Keratinocyte (primary cell): ENCODE results near the gene ADAMTSL3. TPM values are rescaled to one million over a fixed set of nuclear protein-coding genes. Genes with fewer than 3 reads are reported as not detected.

Experiments used
- DNase-seq: peaks from one replicate; pipeline ENCODE4 v3.0.0-alpha.2; 2011; ENCODE audit warnings: low read depth, missing footprints, low spot score
- FAIRE-seq: peaks from 2 replicates; lab custom pipeline; 2011; peaks lifted over from hg19 to GRCh38; lab: Jason Lieb, UNC
- H2AFZ ChIP-seq: 2 replicates; pipeline ENCODE4 v1.6.0; 2012; ENCODE audit warnings: low read length, control low read depth, inconsistent platforms; ENCODE audit not compliant: control insufficient read depth
- H3K27ac ChIP-seq: 2 replicates; pipeline ENCODE4 v1.5.1; 2011; ENCODE audit warnings: low read length; ENCODE audit not compliant: control insufficient read depth, insufficient read depth
- H3K27me3 ChIP-seq: 3 replicates; pipeline ENCODE4 v1.6.0; 2011; ENCODE audit warnings: low read length; ENCODE audit not compliant: control insufficient read depth, insufficient read depth; ENCODE audit errors: extremely low read depth
- H3K36me3 ChIP-seq, 2 experiments: 2 replicates in 1 of 2; 3 replicates in 1 of 2; pipeline ENCODE4 v1.5.1; 2011; ENCODE audit warnings: low read length in 2 of 2, mild to moderate bottlenecking in 1 of 2; ENCODE audit not compliant: control insufficient read depth in 2 of 2, insufficient read depth in 2 of 2; ENCODE audit errors: extremely low read depth in 1 of 2
- H3K4me1 ChIP-seq: 3 replicates; pipeline ENCODE4 v1.5.1; 2011; ENCODE audit warnings: low read length; ENCODE audit not compliant: control insufficient read depth, insufficient read depth; ENCODE audit errors: extremely low read depth
- H3K4me2 ChIP-seq: 3 replicates; pipeline ENCODE4 v1.6.0; 2011; ENCODE audit warnings: low read depth, low read length; ENCODE audit not compliant: control insufficient read depth, insufficient read depth; ENCODE audit errors: extremely low read depth
- H3K4me3 ChIP-seq, 3 experiments: fragments of 200-600 bp in 1 of 3; sonication (generic) in 1 of 3; 2 replicates in 2 of 3; 3 replicates in 1 of 3; pipeline ENCODE4 v1.5.1; 2011 to 2016; ENCODE audit warnings: low read length in 3 of 3, mild to moderate bottlenecking in 3 of 3, control low read depth in 2 of 3, inconsistent platforms in 1 of 3, low read depth in 1 of 3, mixed read lengths in 1 of 3, mixed run types in 1 of 3, moderate library complexity in 1 of 3; ENCODE audit not compliant: control insufficient read depth in 2 of 3, insufficient read depth in 2 of 3; ENCODE audit errors: extremely low read depth in 1 of 3
- H3K79me2 ChIP-seq: 2 replicates; pipeline ENCODE4 v1.6.0; 2012; ENCODE audit warnings: low read length; ENCODE audit not compliant: control insufficient read depth, insufficient read depth
- H3K9ac ChIP-seq: 3 replicates; pipeline ENCODE4 v1.6.0; 2011; ENCODE audit warnings: low read length; ENCODE audit not compliant: control insufficient read depth, insufficient read depth; ENCODE audit errors: extremely low read depth
- H3K9me1 ChIP-seq: 3 replicates; pipeline ENCODE4 v1.6.0; 2011; ENCODE audit warnings: low read length; ENCODE audit not compliant: control insufficient read depth, insufficient read depth; ENCODE audit errors: extremely low read depth
- H3K9me3 ChIP-seq: 2 replicates; pipeline ENCODE4 v1.5.1; 2012; ENCODE audit warnings: low read depth, low read length; ENCODE audit not compliant: control insufficient read depth
- H4K20me1 ChIP-seq: 3 replicates; pipeline ENCODE4 v1.6.0; 2011; ENCODE audit warnings: low read length; ENCODE audit not compliant: control insufficient read depth, insufficient read depth; ENCODE audit errors: extremely low read depth
- CTCF ChIP-seq, 3 experiments: IDR thresholded peaks in 1 of 3; conservative IDR thresholded peaks in 1 of 3; optimal IDR thresholded peaks in 1 of 3; 2 replicates in 2 of 3; 3 replicates in 1 of 3; pipeline versions ENCODE3 to v1.5.1; 2011; ENCODE audit warnings: low read length in 3 of 3, mild to moderate bottlenecking in 3 of 3, moderate library complexity in 2 of 3, control low read depth in 1 of 3, inconsistent platforms in 1 of 3; ENCODE audit not compliant: insufficient read depth in 2 of 3; ENCODE audit errors: extremely low read depth in 1 of 3
- EZH2 ChIP-seq: IDR thresholded peaks from one replicate; pipeline ENCODE4 v1.6.1; 2012; ENCODE audit warnings: inconsistent platforms, mild to moderate bottlenecking, low read length, moderate library complexity
- dilution Hi-C: fragments of 300-500 bp; cut with MboI; formaldehyde crosslinking; loops from one replicate; pipeline ENCODE4 v1.7.0; 2020; ENCODE audit warnings: low sequenced_read_pairs; ENCODE audit not compliant: extremely low pct_ligation_motif_present
- polyA plus RNA-seq, 5 experiments: library from polyadenylated mRNA; depleted of rRNA in 3 of 5; stranded (reverse) in 3 of 5; stranded (forward) in 1 of 5; unstranded in 1 of 5; fragments of >200 nt; gene quantifications; 1 replicate in 1 of 5; 2 replicates in 3 of 5; 3 replicates in 1 of 5; pipeline versions ENCODE4 v1.2.1 to v1.2.3, GENCODE V29; 2011 to 2012; ENCODE audit warnings: missing spikeins in 2 of 5, low read depth in 1 of 5, low replicate concordance in 1 of 5

ADAMTSL3 gene
- polyA plus RNA-seq, 1 donor (not counting 4 experiments of a cell fraction or from before 2014, with no cell fraction given), result 0.01 TPM

GRCh38 chr15:83709241-83709640, 55.3 kb downstream of the ADAMTSL3 start:
- H3K9me1 ChIP-seq, result no peaks in the 10 kb centered on the region
- H3K4me3 ChIP-seq, result no peak overlapping the region
- no peaks in the 10 kb centered on the region for H3K79me2 ChIP-seq
- no peak overlapping the region for H3K27ac ChIP-seq
- dilution Hi-C loops, result no loop called here
- H3K9ac ChIP-seq, result no peak overlapping the region
- H3K4me2 ChIP-seq, result no peak overlapping the region
- no peaks in the 10 kb centered on the region for H3K9me3 ChIP-seq
- FAIRE-seq (no peak), DNase-seq (no peak)
- H3K36me3 ChIP-seq, result no peaks in the 10 kb centered on the region
- H4K20me1 ChIP-seq, result no peaks in the 10 kb centered on the region
- H3K4me1 ChIP-seq, result no peaks in the 10 kb centered on the region
- H3K27me3 ChIP-seq, result no peaks in the 10 kb centered on the region
- no peak overlapping the region for H2AFZ ChIP-seq
- TF ChIP-seq EZH2 (no peak), CTCF (optimal IDR thresholded peaks at IDR 0.05 in 1 of 3, IDR thresholded peaks at IDR 0.05 in 1 of 3, conservative IDR thresholded peaks at IDR 0.05 in 1 of 3; ENCODE audit: extremely low read depth in 1 of 3, insufficient read depth in 2 of 3, low read length in 3 of 3) (no peak)

- H3K27me3 ChIP-seq, result no peaks in the 10 kb centered on the region
- H3K9me3 ChIP-seq, result no peaks in the 10 kb centered on the region
- DNase-seq (no peak), FAIRE-seq (no peak)
- H3K79me2 ChIP-seq, result no peaks in the 10 kb centered on the region
- dilution Hi-C loops, result no loop called here
- TF ChIP-seq CTCF (optimal IDR thresholded peaks at IDR 0.05 in 1 of 3, IDR thresholded peaks at IDR 0.05 in 1 of 3, conservative IDR thresholded peaks at IDR 0.05 in 1 of 3; ENCODE audit: extremely low read depth in 1 of 3, insufficient read depth in 2 of 3, low read length in 3 of 3), result no peak
- TF ChIP-seq EZH2, result no peak
- H3K36me3 ChIP-seq, result no peaks in the 10 kb centered on the region
- H3K4me3 ChIP-seq, result no peak overlapping the region
- no peak overlapping the region for H3K9ac ChIP-seq
- no peak overlapping the region for H3K4me2 ChIP-seq
- no peaks in the 10 kb centered on the region for H3K9me1 ChIP-seq
- H2AFZ ChIP-seq, result no peak overlapping the region
- no peaks in the 10 kb centered on the region for H4K20me1 ChIP-seq
- no peaks in the 10 kb centered on the region for H3K4me1 ChIP-seq
- H3K27ac ChIP-seq, result no peak overlapping the region
Observed at GRCh38 chr15:83709811-83710210, 55.9 kb downstream of the ADAMTSL3 start.
